ENCODE results near the gene PTPRR. TPM values are rescaled to one million over a fixed set of nuclear protein-coding genes. Genes with fewer than 3 reads are reported as not detected.

Gene PTPRR
- total and polyA plus RNA-seq, 2 donors (not counting 3 experiments of a cell fraction or from before 2014, with no cell fraction given), result 0.46 to 1.1 TPM

GRCh38 chr12:70719672-70720420 is 200.7 kb downstream of the PTPRR start:
- Histone ChIP-seq H3K27ac (ENCODE audit: insufficient read depth, low read depth, low read length) (peak overlapping the region; percentile 34), H3K9me3 (replicated peaks; ENCODE audit: control insufficient read depth, insufficient read depth, low read length) (no peaks in the 10 kb centered on the region), H3K79me2 (ENCODE audit: control insufficient read depth, insufficient read depth, low read length) (no peaks in the 10 kb centered on the region), H2AFZ (ENCODE audit: low read depth, low read length) (peak overlapping the region; percentile 33), H3K4me2 (ENCODE audit: insufficient read depth, low read length) (peak overlapping the region; percentile 65), H3K9ac (replicated peaks; ENCODE audit: extremely low read depth, insufficient read depth, low read length) (peak overlapping the region; percentile 52), H3K4me1 (ENCODE audit: control insufficient read depth, extremely low read depth, insufficient read depth, low read length) (peaks cover 30% of the 10 kb centered on the region), H3K36me3 (ENCODE audit: control insufficient read depth in 2 of 2, extremely low read depth in 1 of 2, insufficient read depth in 2 of 2, low read length in 2 of 2) (no peaks in the 10 kb centered on the region), H3K4me3 (replicated peaks in 1 of 3; ENCODE audit: insufficient read depth in 1 of 3, low read depth in 1 of 3, low read length in 3 of 3) (peak overlapping the region in 2 of 3 experiments; percentile 22 to 48), H4K20me1 (replicated peaks; ENCODE audit: control insufficient read depth, extremely low read depth, insufficient read depth, low read length) (no peaks in the 10 kb centered on the region), H3K27me3 (ENCODE audit: control insufficient read depth in 2 of 2, insufficient read depth in 2 of 2, low read length in 2 of 2) (no peaks in the 10 kb centered on the region), H3K9me1 (replicated peaks; ENCODE audit: control insufficient read depth, extremely low read depth, insufficient read depth, low read length) (no peaks in the 10 kb centered on the region)
- DNase-seq (ENCODE audit: low read depth, low spot score) (peak; percentile 83), FAIRE-seq (peak; percentile 55)
- BruUV-seq (replicated peaks), result no TSS peak
- POLR2A ChIA-PET, result no interaction called here
- intact Hi-C loops (cut with micrococcal nuclease) (loop anchor here (1.0 to 10.0 kb wide), 8 partner anchors 29 to 275 kb away; partner anchors contain the start of gene PTPRB), dilution Hi-C loops (cut with MboI; ENCODE audit: extremely low pct_ligation_motif_present, low sequenced_read_pairs) (loop anchor here (25.0 kb wide), 1 partner anchor 108 kb away; no protein-coding TSS in a partner anchor)
- TF ChIP-seq MYC (IDR thresholded peaks at IDR 0.05; ENCODE audit: low read depth, low read length) (no peak), CTCF (IDR thresholded peaks at IDR 0.05; ENCODE audit: extremely low read depth in 1 of 2, insufficient read depth in 1 of 2, low read depth in 1 of 2, low read length in 2 of 2) (peak; percentile 86 to 96), POLR2AphosphoS5 (IDR thresholded peaks at IDR 0.05; ENCODE audit: insufficient read depth, low read depth, low read length) (peak; percentile 12)
- CTCF ChIA-PET, result interaction anchor here (0.6 to 5.2 kb wide), 42 partner anchors 9 to 841 kb away, joined by 3 to 119 read pairs (median 6); no protein-coding TSS in a partner anchor
